HG02763 (cell line): Measurements from ENCODE around the gene ADRB2.

Source experiments
- ATAC-seq: cut with Tn5 transposase; IDR thresholded peaks from one replicate; pipeline ENCODE4 v1.9.1; 2021; ENCODE audit warnings: mild to moderate bottlenecking, moderate library complexity; ENCODE audit not compliant: unreplicated experiment

The ADRB2 gene

DNA sequence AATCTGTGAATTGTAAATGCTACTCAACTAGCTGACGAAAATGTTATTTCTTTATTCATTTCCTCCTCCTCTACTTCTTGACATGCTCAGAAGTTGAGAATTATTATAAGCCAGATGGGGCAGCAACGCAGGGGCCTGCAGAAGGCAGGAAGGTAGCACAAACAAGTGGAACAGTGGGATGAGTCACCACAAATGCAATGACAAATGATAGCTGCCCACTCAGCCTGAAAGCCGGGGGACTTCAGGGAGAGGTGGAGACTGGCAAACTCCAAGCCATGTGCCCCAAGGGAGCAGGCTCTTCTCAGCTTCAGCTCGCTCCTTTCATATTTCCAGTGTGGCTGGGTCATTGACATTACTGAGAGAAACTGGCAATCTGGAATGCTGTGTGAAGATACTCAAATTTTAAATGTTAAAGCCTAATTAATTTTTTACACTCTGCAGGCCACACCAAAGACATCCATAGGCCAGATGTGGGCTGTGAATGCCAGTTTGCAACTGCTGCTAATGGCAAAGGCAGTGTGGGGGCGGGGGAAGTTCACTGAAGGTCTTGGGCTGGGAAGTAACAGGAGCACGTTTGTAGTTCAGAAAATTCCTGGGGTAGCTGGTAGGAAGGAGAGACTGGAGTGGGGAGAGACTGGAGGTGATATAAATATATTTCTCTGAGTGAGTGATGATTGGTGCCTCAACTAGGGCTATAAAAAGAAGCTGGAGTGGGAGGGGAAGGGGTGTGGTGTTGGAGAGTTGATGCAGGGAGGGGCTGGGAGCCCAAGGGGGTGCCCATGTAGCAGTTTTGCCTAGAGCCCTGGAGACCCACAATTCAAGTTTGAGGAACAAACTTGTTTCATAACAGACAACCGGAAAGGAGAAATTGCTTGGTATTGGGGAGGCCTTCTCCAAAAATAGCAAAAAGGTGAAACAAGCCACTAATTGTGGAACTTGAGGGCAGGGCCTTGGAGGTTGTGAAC, 20.8 kb upstream of the ADRB2 start:
- peak; percentile 41 for ATAC-seq

DNA sequence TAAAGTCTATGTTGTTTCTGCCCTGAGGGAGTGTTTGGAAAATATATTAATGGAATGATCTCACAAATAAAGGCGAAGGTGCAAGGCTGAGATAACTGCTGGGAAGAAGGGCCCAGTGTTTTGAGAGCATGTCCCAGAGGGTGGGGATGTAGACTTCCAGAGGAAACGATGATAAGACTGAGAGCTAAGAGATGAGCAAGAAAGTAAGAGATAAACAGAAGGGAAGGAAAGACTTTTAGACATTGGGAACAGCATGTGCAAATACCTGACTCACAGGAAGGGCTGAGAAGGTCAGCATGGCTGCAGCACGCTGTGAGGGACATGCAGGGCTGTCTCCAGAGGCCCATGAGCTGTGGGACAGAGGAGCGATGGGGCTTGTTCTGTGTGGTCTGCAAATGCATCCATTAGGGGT, 19.9 kb upstream of the ADRB2 start:
- ATAC-seq = no peak

DNA sequence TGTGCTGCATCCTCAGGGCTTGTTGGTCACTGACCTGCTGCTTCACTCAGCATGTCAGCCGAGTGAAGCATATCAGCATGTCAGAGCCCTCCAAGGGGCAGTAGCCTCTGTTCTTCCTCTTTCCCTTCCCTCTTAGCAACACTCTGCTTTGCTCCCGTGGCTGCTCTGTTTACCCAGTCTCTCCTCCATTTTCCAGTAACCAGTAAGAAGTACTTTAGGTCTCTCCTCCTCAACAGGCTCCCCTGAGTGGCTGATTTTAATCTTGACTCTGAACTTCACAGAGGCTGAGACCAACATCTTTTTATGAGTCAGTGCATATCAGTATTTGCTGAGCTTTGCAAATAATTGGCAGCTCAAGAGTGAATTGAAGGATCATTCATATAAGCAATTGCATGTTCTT, 18.6 kb upstream of the ADRB2 start:
- ATAC-seq = no peak

DNA sequence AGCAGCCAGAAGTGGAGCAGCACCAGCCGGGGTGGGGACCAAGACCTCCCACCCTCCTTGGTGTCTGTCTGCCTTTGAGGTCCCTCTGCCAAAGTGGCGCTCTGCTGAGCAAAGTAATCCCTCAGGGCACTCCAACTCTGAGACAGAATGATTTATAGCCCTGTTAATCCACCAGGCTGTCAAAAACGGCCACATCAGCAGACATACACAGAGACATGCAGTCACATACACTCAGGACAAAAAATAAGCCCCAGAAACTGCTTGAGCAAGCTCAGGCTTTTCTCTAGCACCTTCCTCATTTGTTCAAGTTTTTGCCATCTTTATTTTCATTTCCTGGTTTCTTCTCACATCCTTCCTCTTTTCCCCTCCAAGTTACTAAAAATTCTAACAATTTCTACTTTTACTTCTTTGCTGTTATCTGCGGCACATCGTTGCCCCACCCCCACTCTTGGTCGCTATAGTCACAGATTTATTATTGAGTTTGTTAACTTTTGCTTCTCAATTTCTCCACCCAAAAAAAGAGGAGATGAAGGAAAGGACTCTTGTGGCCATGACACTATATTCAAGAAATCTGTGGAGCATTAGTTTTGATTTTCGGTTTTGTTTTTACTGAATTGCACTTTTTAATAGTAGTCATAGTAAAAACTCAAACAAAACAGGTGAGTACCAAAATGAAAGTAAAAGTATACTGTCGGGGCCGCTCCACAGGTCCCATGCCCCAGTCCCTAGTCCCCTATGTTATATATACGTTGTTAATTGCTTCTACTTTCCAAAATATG, 17.4 kb upstream of the ADRB2 start:
- peak; percentile 58 for ATAC-seq

DNA sequence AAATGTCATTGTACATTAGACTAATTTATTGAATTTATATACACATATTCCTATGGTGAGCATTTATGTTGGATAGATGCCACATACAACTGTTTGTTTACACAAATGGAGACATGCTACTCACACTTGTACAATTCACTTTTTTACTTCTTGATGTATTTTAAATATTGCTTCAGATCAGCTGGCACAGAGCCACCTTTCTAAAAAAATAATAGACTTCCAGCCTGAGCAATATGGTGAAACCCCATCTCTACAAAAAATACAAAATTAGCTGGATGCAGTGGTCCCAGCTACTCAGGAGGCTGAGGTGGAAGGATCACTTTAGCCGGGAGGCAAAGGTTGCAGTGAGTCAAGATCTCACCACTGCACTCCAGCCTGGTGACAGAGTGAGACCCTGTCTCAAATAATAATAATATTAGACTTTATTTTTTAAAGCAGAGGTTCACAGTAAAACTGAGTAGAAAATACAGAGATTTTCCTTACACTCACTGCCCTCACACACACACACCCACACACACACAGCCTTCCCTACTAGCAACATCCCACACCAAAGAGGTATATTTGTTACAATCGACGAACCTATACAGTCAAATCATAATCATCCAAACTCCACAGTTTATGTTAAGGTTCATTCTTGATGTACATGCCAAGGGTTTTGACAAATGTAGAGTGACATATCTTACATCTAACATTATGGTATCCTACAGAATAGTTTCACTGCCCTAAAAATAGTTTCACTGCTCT, 16.5 kb upstream of the ADRB2 start:
- no peak for ATAC-seq

DNA sequence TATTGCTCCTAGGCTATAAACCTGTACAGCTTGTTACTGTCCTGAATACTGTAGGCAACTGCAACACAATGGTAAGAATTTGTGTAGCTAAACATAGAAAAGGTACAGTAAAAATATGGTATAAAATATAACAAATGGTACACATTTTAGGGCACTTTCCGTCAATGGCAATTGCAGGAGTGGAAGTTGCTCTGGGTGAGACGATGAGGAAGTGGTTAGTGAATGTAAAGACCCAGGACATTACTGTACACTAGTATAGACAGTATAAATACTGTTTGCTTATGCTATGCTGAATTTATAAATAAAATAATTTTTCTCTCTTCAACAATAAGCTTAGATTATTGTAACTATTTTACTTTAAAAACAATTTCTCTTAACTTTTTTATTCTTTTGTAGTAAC, 15.6 kb upstream of the ADRB2 start:
- no peak for ATAC-seq

DNA sequence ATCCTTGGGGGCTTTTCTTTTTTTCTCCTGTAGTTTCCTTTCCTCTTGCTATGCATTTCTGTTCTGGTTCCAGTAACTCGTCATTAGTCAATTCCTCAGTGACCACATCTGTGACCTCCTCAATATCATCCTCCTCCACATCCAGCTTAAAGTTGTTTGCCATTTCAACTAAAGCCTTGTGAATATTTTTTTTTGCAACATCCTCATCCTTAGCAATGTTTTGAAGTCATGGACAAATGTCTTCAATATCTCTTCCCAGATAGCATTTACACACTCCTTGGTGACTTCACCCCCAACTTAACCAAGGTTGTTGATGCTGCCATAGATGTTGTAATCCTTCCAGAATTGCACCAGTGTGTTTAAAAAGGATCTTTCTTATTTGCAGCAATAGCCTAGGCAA, 14.7 kb upstream of the ADRB2 start:
- no peak for ATAC-seq

DNA sequence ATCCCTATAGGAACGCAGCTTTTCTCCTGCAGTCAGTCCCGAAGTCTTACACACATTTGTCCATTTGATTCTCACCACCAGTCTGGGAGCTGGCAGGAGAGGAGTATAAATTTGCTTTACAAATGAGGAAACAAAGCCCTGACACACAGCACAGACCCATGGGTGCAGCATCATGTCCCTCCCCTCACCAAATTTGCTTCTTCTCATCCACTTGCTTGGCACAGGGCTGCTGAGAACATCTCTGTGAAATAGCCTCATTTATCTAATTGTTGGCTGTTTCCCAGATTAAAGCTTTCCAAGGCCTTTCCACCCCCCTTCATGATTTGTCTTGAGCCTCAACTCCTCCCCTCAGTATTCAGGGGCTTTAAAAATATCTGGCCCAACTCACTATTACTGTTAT, 11.3 kb upstream of the ADRB2 start:
- ATAC-seq = no peak

DNA sequence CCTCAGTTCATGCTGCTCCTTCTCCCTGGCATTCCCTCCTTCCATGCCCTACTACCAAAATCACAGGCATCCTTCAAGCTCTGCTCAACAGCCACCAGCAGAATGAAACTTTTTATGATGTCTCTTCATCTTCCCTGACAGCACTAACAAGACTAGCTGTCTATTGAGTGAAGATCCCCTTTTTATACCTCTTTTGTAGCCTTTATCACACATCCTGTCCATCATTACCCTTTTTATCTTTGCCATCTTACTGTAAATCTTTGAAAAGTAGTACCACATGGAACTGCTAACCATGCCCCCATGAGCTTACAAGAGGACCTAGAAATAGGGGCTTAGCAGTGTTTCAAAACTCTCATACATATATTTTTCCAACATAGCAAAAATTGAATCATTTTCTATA, 10.8 kb upstream of the ADRB2 start:
- ATAC-seq = no peak

DNA sequence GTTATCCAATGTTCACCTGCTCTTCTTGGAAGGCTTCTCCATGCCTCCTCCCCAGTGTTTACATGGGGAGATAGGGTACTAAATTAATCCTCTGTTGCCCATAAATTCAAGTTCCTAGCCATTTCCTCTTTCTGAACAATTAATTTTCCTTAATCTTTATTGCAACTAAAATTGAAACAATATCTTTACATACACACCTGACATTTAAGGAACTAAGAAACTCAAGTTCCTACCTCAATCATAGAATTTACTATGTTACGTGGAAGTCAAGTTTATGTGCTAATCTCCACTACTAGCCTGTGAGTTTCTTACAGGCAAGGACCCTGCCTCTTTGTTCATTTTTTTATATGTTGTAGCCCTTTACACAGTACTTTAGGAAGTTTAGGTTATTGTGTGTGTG, 10.1 kb upstream of the ADRB2 start:
- ATAC-seq = no peak

DNA sequence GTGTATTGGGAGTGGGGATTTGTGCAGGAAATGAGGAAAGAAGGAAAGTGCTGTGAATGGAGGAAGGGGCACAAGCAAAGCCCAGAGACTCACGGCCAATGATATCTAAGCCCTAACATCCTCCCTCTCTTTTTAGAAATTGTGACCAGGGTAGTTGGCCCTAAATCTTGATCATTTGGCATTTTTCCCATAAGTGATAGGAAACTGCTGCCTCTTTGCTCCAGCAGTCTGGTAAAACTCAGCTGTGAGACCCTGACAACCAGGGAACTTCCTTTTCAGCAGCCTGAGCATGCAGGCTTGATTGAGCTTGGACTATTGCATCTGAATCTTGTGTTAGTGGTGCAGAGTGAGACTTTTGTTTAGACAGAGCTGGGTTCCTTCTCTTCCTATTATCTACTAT, 9.6 kb upstream of the ADRB2 start:
- ATAC-seq = no peak

DNA sequence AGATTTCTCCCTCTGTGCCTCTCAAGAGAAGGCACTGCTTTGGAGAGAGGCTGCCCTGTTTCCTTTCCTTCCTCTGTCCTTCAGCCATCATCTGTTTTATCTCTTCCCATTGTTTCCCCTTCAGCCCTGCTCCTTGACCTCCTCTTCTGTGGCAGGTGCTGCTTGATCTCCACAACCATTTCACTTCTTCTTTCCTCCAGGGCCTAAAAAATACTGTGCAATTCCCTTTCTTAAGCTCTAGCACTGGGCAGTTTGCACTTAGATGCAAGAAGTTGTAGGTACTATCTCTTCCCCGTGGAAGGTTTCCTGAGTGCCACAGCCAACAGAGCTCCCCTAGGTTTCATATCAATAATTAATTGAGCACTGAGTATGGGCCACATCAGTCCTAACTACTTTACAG, 8.8 kb upstream of the ADRB2 start:
- no peak for ATAC-seq

DNA sequence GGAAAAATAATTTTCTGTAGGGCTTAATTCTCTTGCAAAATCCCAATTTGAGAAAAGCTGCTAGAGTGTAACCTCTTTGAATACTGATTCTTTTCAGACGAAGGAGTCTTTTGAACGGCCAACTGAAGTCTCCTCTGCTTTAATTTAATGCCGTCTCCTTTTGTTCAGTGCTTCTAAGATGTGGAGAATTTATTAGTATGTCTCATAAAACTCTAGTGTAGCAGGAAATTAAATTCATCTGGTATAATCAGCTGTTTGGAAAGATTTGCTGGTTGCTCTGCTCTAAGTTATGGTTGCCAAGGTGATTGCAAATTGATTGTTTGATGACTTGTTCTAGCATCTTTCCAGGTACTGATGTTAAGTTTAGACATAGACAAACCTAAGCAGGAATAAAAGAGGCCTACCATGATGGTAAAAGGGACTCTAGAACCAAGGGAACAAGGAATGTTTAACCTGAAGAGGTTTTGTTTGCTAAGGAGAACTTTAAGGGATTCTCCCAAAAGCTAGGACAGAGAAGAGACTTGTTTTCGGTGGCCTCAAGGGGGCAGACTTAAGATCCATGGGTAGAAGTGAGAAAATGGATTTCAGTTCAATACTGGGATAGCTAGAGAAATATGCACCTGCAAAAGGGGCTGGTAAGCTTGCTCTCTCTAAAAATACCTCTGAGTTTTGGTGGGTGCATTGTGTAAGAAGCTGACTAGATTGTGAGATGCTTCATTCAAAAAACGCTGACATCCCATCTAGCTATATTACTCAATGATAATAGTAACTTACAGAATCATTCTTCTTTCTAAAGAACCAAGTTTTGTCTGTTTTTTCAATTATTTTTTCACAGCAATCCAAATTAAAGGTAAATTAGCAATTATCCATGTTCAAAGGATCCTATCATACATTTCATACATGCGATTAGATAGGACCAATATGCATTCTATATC, 5.7 kb upstream of the ADRB2 start:
- ATAC-seq = no peak

DNA sequence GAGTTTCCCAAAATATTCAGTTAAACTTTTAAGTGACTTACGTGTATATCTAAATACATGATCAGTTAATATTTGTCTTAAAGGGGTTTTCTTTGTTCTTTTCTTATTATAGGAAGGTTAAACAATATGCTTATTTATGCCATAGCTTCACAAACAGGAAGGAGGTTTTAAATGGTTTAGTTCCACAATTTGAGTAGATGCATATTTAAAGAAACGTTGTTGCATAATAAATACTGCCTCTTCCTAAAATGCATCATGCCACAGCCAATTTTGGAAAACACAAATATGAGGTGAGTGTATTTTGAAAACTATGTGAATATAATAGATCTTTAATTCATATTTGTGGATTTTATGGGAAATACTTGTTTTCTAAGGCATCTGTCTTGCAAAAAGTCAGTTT, 2.5 kb upstream of the ADRB2 start:
- ATAC-seq = no peak

DNA sequence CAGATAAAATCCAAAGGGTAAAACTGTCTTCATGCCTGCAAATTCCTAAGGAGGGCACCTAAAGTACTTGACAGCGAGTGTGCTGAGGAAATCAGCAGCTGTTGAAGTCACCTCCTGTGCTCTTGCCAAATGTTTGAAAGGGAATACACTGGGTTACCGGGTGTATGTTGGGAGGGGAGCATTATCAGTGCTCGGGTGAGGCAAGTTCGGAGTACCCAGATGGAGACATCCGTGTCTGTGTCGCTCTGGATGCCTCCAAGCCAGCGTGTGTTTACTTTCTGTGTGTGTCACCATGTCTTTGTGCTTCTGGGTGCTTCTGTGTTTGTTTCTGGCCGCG, 727 bp upstream of the ADRB2 start:
- ATAC-seq = peak; percentile 6

DNA sequence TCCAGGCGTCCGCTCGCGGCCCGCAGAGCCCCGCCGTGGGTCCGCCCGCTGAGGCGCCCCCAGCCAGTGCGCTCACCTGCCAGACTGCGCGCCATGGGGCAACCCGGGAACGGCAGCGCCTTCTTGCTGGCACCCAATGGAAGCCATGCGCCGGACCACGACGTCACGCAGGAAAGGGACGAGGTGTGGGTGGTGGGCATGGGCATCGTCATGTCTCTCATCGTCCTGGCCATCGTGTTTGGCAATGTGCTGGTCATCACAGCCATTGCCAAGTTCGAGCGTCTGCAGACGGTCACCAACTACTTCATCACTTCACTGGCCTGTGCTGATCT, 294 bp downstream of the ADRB2 start:
- ATAC-seq = no peak

DNA sequence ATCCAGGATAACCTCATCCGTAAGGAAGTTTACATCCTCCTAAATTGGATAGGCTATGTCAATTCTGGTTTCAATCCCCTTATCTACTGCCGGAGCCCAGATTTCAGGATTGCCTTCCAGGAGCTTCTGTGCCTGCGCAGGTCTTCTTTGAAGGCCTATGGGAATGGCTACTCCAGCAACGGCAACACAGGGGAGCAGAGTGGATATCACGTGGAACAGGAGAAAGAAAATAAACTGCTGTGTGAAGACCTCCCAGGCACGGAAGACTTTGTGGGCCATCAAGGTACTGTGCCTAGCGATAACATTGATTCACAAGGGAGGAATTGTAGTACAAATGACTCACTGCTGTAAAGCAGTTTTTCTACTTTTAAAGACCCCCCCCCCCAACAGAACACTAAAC, 1.3 kb downstream of the ADRB2 start:
- ATAC-seq = no peak

DNA sequence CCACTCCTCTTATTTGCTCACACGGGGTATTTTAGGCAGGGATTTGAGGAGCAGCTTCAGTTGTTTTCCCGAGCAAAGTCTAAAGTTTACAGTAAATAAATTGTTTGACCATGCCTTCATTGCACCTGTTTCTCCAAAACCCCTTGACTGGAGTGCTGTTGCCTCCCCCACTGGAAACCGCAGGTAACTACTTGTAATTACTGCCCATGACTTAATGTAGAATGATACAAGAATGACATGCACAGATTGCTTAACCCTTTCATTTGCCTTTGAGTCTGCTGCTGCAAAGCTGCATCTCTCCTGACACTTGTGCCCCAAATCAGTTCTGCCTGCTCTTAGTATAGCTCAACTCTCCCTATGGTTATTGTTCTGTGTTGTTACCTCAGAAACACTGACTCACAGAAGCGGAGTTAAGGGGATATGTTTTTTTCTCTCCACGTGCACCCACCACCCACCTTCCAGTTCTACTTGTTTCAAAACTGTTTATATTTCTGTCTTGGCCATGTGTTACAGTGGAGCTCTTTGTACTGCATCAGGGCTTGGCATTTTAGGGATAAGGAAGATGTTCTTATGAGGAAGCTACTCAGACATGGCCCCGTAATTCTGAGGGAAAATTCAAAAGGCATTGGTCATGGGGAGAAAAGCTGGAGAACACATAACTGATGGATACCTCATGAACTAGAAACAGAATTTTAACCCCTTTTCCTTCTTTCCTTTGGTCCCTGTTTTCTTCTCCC, 2.3 kb downstream of the ADRB2 start:
- ATAC-seq = no peak

DNA sequence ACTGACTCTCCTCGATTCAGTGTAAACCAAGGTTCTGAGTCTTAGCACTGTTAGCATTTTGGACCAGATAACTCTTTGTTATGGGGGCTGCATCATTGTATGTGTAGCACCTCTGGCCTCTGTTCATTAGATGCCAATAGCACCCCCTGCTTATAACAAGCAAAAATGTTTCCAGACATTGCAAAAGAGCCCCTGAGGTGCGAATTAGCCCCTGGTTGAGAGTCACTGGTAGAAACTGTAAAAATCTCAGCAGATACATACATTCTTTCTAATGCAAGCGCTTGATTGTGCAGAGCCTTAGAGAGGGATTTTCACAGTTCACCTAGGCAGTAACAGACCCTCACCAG, 2.8 kb downstream of the ADRB2 start:
- no peak for ATAC-seq

DNA sequence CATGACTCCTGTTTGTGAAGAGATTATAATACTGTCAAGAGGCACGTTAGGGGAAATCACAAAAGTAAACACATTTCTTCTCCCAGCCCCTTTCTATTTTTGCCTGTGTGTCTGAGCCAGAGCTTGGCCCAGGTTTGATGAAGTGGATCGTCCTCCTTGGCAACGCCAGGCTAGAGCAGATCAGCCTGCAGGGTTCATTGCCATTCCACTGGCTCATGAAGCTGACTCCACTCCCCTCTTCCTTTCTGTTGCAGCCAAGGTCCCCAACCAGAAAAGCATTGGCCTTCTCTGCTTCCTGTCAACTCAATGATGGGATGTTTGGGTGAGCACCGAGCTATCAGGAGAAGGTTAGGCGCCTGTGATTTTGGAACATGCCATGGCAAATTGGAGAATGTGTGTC, 3.3 kb downstream of the ADRB2 start:
- ATAC-seq = no peak
